ENCODE results near the gene NKAP. TPM values are rescaled to one million over a fixed set of nuclear protein-coding genes. Genes with fewer than 3 reads are reported as not detected.
"Not testable (repeated sequence)": the region's sequence is repeated elsewhere in the genome, so short reads cannot be mapped to it uniquely, and the experiment has no call there.

Gene NKAP
- total RNA-seq, 1 experiment from 2014 or later: 9.8 TPM

DNA sequence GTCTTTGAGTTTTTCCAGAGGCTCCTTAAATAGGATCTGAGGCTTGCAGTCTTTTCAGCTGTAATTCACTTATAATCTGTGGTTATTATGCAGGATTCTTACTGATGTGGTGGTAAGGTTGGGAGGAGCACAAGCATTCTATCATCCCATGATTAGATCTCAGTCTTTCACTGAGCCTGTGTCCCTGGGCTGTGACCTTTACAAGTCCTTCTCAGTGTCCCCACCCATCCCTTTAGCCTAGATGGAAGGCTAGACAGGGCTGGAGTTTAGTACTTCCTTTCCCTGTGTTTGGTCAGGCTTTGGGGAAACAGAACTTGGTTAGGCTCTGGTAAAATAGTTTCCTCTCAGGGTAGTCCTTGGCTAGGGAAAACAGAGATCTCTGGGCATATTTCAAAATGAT, 17.1 kb upstream of the NKAP start:
- H3K27me3 Mint-ChIP-seq (ENCODE audit: unreplicated experiment): peaks cover 60% of the 10 kb centered on the region
- intact Hi-C loops (cut with micrococcal nuclease; ENCODE audit: unreplicated experiment): no loop called here
- no peaks in the 10 kb centered on the region for H3K9me3 Mint-ChIP-seq (ENCODE audit: low read depth, unreplicated experiment)
- H3K27ac Mint-ChIP-seq (ENCODE audit: unreplicated experiment): no peak overlapping the region
- TF ChIP-seq, protein P1, sequence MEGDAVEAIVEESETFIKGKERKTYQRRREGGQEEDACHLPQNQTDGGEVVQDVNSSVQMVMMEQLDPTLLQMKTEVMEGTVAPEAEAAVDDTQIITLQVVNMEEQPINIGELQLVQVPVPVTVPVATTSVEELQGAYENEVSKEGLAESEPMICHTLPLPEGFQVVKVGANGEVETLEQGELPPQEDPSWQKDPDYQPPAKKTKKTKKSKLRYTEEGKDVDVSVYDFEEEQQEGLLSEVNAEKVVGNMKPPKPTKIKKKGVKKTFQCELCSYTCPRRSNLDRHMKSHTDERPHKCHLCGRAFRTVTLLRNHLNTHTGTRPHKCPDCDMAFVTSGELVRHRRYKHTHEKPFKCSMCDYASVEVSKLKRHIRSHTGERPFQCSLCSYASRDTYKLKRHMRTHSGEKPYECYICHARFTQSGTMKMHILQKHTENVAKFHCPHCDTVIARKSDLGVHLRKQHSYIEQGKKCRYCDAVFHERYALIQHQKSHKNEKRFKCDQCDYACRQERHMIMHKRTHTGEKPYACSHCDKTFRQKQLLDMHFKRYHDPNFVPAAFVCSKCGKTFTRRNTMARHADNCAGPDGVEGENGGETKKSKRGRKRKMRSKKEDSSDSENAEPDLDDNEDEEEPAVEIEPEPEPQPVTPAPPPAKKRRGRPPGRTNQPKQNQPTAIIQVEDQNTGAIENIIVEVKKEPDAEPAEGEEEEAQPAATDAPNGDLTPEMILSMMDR (IDR thresholded peaks at IDR 0.05; ENCODE audit: unreplicated experiment): no peak
- no TSS peak for BruUV-seq (replicated peaks)
- no peak overlapping the region for H3K4me3 Mint-ChIP-seq (ENCODE audit: low read depth, unreplicated experiment)
- DNase-seq: no peak
- no peaks in the 10 kb centered on the region for H3K4me1 Mint-ChIP-seq (ENCODE audit: low read depth, unreplicated experiment)
- no peaks in the 10 kb centered on the region for H3K36me3 Mint-ChIP-seq (ENCODE audit: insufficient read depth, unreplicated experiment)
- CTCF ChIA-PET: no interaction called here

DNA sequence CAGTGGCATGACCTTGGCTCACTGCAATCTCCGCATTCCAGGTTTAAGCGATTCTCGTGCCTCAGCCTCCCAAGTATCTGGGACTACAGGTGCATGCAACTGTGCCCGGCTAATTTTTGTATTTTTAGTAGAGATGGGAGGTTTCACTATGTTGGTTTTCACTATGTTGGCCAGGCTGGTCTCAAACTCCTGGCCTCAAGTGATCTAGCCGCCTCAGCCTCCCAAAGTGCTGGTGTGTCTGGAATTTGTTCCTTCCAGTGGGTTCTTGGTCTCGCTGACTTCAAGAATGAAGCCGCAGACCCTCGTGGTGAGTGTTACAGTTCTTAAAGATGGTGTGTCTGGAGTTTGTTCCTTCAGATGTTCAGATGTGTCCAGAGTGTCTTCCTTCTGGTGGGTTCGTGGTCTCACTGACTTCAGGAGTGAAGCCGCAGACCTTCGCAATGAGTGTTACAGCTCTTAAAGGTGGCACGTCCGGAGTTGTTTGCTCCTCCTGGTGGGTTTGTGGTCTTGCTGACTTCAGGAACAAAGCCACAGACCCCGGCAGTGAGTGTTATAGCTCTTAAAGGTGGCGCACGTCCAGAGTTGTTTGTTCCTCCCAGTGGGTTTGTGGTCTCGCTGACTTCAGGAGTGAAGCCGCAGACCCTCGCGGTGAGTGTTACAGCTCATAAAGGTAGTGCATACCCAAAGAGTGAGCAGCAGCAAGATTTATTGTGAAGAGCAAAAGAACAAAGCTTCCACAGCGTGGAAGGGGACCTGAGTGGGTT, 12.4 kb upstream of the NKAP start:
- H3K4me1 Mint-ChIP-seq (ENCODE audit: low read depth, unreplicated experiment); H3K4me3 Mint-ChIP-seq (ENCODE audit: low read depth, unreplicated experiment); H3K9me3 Mint-ChIP-seq (ENCODE audit: low read depth, unreplicated experiment); BruUV-seq (replicated peaks); DNase-seq; CTCF ChIA-PET; H3K36me3 Mint-ChIP-seq (ENCODE audit: insufficient read depth, unreplicated experiment); H3K27ac Mint-ChIP-seq (ENCODE audit: unreplicated experiment); intact Hi-C loops (cut with micrococcal nuclease; ENCODE audit: unreplicated experiment): not testable (repeated sequence)
- peaks cover 51% of the 10 kb centered on the region for H3K27me3 Mint-ChIP-seq (ENCODE audit: unreplicated experiment)

DNA sequence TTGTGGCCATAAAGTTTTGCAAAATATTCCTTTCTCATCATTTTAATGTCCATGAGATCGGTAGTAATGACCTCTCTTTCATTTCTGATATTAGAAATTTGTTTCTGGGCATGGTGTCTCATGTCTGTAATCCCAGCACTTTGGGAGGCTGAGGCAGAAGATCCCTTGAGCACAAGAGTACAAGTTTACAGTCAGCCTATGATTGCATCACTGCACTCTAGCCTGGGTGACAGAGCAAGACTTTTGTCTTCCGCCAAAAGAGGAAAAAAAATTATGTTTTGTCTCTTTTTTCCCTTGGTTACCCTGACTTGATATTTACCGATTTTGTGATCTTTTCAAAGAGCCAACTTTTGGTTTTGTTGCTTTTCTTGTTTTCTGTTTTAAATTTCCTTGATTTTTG, 10.8 kb upstream of the NKAP start:
- intact Hi-C loops (cut with micrococcal nuclease; ENCODE audit: unreplicated experiment): no loop called here
- no peak overlapping the region for H3K27ac Mint-ChIP-seq (ENCODE audit: unreplicated experiment)
- no peaks in the 10 kb centered on the region for H3K9me3 Mint-ChIP-seq (ENCODE audit: low read depth, unreplicated experiment)
- H3K36me3 Mint-ChIP-seq (ENCODE audit: insufficient read depth, unreplicated experiment): no peaks in the 10 kb centered on the region
- H3K4me1 Mint-ChIP-seq (ENCODE audit: low read depth, unreplicated experiment): no peaks in the 10 kb centered on the region
- TF ChIP-seq, protein P1 (IDR thresholded peaks at IDR 0.05; ENCODE audit: unreplicated experiment): no peak
- DNase-seq: no peak
- BruUV-seq (replicated peaks): no TSS peak
- CTCF ChIA-PET: no interaction called here
- peaks cover 35% of the 10 kb centered on the region for H3K27me3 Mint-ChIP-seq (ENCODE audit: unreplicated experiment)
- no peak overlapping the region for H3K4me3 Mint-ChIP-seq (ENCODE audit: low read depth, unreplicated experiment)

DNA sequence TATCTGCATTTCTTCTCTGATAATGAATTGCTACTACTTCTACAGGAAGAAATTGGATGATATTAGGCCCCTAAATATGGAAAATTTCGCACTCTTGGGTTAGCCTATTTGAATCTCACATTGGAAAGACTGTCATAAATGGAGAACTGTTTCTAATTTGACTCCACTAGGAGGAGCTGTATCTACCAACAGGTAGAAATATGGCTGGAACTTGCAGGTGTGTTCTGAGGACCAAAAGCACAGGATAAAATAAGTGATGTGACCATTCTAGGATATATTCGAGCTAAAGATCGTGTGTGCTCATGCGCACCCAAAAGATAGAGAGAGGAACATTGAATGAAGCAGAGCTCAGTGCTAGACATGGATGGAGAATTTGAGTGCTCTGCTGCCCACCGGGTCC, 4.8 kb upstream of the NKAP start:
- Mint-ChIP-seq H3K9me3 (ENCODE audit: low read depth, unreplicated experiment) (no peaks in the 10 kb centered on the region), H3K4me1 (ENCODE audit: low read depth, unreplicated experiment) (no peaks in the 10 kb centered on the region), H3K27ac (ENCODE audit: unreplicated experiment) (no peak overlapping the region), H3K27me3 (ENCODE audit: unreplicated experiment) (peaks cover 13% of the 10 kb centered on the region), H3K36me3 (ENCODE audit: insufficient read depth, unreplicated experiment) (peaks cover 3% of the 10 kb centered on the region), H3K4me3 (ENCODE audit: low read depth, unreplicated experiment) (no peak overlapping the region)
- BruUV-seq (replicated peaks): no TSS peak
- intact Hi-C loops (cut with micrococcal nuclease; ENCODE audit: unreplicated experiment): no loop called here
- no peak for DNase-seq
- CTCF ChIA-PET: interaction anchor here (0.5 kb wide), 1 partner anchor 323 kb away, joined by 4 read pairs; no protein-coding TSS in a partner anchor
- TF ChIP-seq, protein P1 (IDR thresholded peaks at IDR 0.05; ENCODE audit: unreplicated experiment): no peak

DNA sequence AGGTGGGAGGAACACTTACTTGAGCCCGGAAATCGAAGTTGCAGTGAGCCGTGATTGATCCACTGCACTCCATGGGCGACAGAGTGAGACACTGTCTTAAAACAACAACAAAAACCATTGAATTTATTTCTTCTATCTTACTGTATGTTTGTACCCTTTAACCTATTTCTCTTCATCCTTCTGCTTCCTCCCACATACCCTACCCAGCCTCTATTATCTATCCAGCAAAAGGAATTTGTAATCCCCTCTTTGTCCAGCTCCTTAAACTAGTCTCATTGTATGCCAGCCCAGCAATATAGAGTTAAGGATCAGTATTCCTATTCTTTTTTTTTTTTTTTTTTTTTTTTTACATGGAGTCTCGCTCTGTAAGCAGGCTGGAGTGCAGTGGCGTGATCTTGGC, 1.9 kb upstream of the NKAP start:
- intact Hi-C loops (cut with micrococcal nuclease; ENCODE audit: unreplicated experiment): no loop called here
- no peaks in the 10 kb centered on the region for H3K9me3 Mint-ChIP-seq (ENCODE audit: low read depth, unreplicated experiment)
- no TSS peak for BruUV-seq (replicated peaks)

More for the DNA sequence above, 1.9 kb upstream of the NKAP start:
- peaks cover 13% of the 10 kb centered on the region for H3K27me3 Mint-ChIP-seq (ENCODE audit: unreplicated experiment)
- peaks cover 7% of the 10 kb centered on the region for H3K4me1 Mint-ChIP-seq (ENCODE audit: low read depth, unreplicated experiment)
- DNase-seq: no peak
- H3K36me3 Mint-ChIP-seq (ENCODE audit: insufficient read depth, unreplicated experiment): peaks cover 18% of the 10 kb centered on the region
- H3K27ac Mint-ChIP-seq (ENCODE audit: unreplicated experiment): no peak overlapping the region
- H3K4me3 Mint-ChIP-seq (ENCODE audit: low read depth, unreplicated experiment): no peak overlapping the region
- CTCF ChIA-PET: interaction anchor here (0.8 kb wide), 1 partner anchor 16 kb away, joined by 4 read pairs; no protein-coding TSS in a partner anchor
- TF ChIP-seq, protein P1 (IDR thresholded peaks at IDR 0.05; ENCODE audit: unreplicated experiment): no peak
